ENCODE results near the gene ATAT1. TPM values are rescaled to one million over a fixed set of nuclear protein-coding genes. Genes with fewer than 3 reads are reported as not detected.
A peak's percentile ranks its signal among the peaks of the same experiment; 100 is the strongest.

The ATAT1 gene
- polyA plus RNA-seq, 1 of the 3 experiments (the other 2 are of a cell fraction) = 36.2 TPM

- H2AFZ ChIP-seq (ENCODE audit: low read depth) = peak within 1 kb of the TSS; percentile 50
- no peaks in the 10 kb centered on the region for H3K27me3 ChIP-seq (ENCODE audit: insufficient read depth)
- TF ChIP-seq EZH2phosphoT487 (IDR thresholded peaks at IDR 0.05; ENCODE audit: borderline replicate concordance, low read depth) = no peak
- peak; percentile 71; the same call in 1 of the 2 replicates for TF ChIP-seq USF1 (IDR thresholded peaks at IDR 0.05; ENCODE audit: borderline replicate concordance, low read depth)
- TF ChIP-seq ELF1 (IDR thresholded peaks at IDR 0.05) = peak; percentile 87; the same call in 1 of the 2 replicates
- peak; percentile 89 for TF ChIP-seq GABPA (IDR thresholded peaks at IDR 0.05; ENCODE audit: low read depth)
- TF ChIP-seq RCOR1 (IDR thresholded peaks at IDR 0.05; ENCODE audit: low read length) = no peak
- TF ChIP-seq FOXM1 (IDR thresholded peaks at IDR 0.05; ENCODE audit: low read depth) = peak; percentile 98
- TF ChIP-seq MAX (IDR thresholded peaks at IDR 0.05; ENCODE audit: low read depth) = no peak
- peak; percentile 83 for TF ChIP-seq RFX5 (IDR thresholded peaks at IDR 0.05; ENCODE audit: low read length)
- TF ChIP-seq REST (IDR thresholded peaks at IDR 0.05; ENCODE audit: low read depth, low read length) = peak; percentile 66; the same call in 1 of the 2 replicates
- no peak for TF ChIP-seq JUND (IDR thresholded peaks at IDR 0.05)
- TF ChIP-seq TAF1 (IDR thresholded peaks at IDR 0.05; ENCODE audit: borderline replicate concordance, low read depth, low read length) = peak; percentile 100
- no peak for TF ChIP-seq MEF2A (IDR thresholded peaks at IDR 0.05; ENCODE audit: borderline replicate concordance, low read depth)
- TF ChIP-seq PBX3 (IDR thresholded peaks at IDR 0.05) = peak; percentile 29; the same call in 1 of the 2 replicates
- no peak for TF ChIP-seq EP300 (IDR thresholded peaks at IDR 0.05; ENCODE audit: borderline replicate concordance in 1 of 2, low read depth in 1 of 2, low read length in 1 of 2)
- TF ChIP-seq USF2 (IDR thresholded peaks at IDR 0.05; ENCODE audit: borderline replicate concordance, low read depth, low read length) = peak; percentile 31; the same call in 1 of the 2 replicates
- peak; percentile 99 for TF ChIP-seq SIN3A (IDR thresholded peaks at IDR 0.05; ENCODE audit: borderline replicate concordance, low read depth, low read length)
- peak; percentile 99 for TF ChIP-seq CHD2 (IDR thresholded peaks at IDR 0.05; ENCODE audit: low read length, partially characterized antibody)
- TF ChIP-seq ZBTB33 (IDR thresholded peaks at IDR 0.05; ENCODE audit: borderline replicate concordance, low read depth) = peak; percentile 96
- TF ChIP-seq POLR2AphosphoS5 (IDR thresholded peaks at IDR 0.05; ENCODE audit: low read depth, low read length) = peak; percentile 100
- peak; percentile 96 for TF ChIP-seq YY1 (IDR thresholded peaks at IDR 0.05; ENCODE audit: low read depth)
- POLR2A ChIA-PET = interaction anchor here (0.6 to 2.1 kb wide), 7 partner anchors 9 to 1087 kb away, joined by 3 to 14 read pairs (median 4); partner anchors contain the start of genes ABCF1 and ATAT1
- peak within 1 kb of the TSS; percentile 87 for H3K4me2 ChIP-seq
- H3K9me3 ChIP-seq = no peaks in the 10 kb centered on the region
- peaks cover 31 to 42% of the 10 kb centered on the region in 2 experiments for H3K36me3 ChIP-seq (replicated peaks in 1 of 2; ENCODE audit: control insufficient read depth in 1 of 2, insufficient read depth in 2 of 2, low read length in 1 of 2)
- peak within 1 kb of the TSS; percentile 96 to 98 for H3K27ac ChIP-seq (ENCODE audit: low read depth in 2 of 2, low read length in 1 of 2)
- H3K4me3 ChIP-seq (ENCODE audit: low read depth in 2 of 2, low read length in 1 of 2) = peak within 1 kb of the TSS; percentile 78 to 94
- H3K4me1 ChIP-seq (ENCODE audit: control insufficient read depth in 1 of 2, insufficient read depth in 2 of 2, low read depth in 1 of 2, low read length in 1 of 2) = peaks cover 21 to 32% of the 10 kb centered on the region in 2 experiments
- peaks cover 16% of the 10 kb centered on the region for H4K20me1 ChIP-seq (ENCODE audit: insufficient read depth)
- no peaks in the 10 kb centered on the region for H3K9me2 ChIP-seq
- WGBS (ENCODE audit: low lambda C conversion rate) = under 1% methylated on average over 38 of the region's 40 CpGs
- peaks cover 79% of the 10 kb centered on the region for H3K79me2 ChIP-seq (ENCODE audit: insufficient read depth)
- CTCF ChIA-PET = interaction anchor here (1.6 to 2.6 kb wide), 2 partner anchors 62 to 106 kb away, joined by 6 to 8 read pairs; no protein-coding TSS in a partner anchor
- H3K9ac ChIP-seq = peak within 1 kb of the TSS; percentile 99
- H3F3A ChIP-seq (replicated peaks; ENCODE audit: insufficient read depth) = peaks cover 52% of the 10 kb centered on the region
- DNase-seq = peak; percentile 82
These were observed 9.7 kb upstream of the ATAT1 start, which contains the start of gene PPP1R10 for GRCh38 chr6:30616811-30617564. PPP1R10 (minus strand) TSS chr6:30617243; CDS start chr6:30609944, 7,299 bp downstream.

Data from SK-N-SH (cell line).